ENCODE measurements around the gene CHGA. TPM values are rescaled to one million over a fixed set of nuclear protein-coding genes. Genes with fewer than 3 reads are reported as not detected.
A peak's percentile ranks its signal among the peaks of the same experiment; 100 is the strongest.

Gene CHGA
- total RNA-seq, 1 experiment from 2014 or later = 8.5 TPM

DNA sequence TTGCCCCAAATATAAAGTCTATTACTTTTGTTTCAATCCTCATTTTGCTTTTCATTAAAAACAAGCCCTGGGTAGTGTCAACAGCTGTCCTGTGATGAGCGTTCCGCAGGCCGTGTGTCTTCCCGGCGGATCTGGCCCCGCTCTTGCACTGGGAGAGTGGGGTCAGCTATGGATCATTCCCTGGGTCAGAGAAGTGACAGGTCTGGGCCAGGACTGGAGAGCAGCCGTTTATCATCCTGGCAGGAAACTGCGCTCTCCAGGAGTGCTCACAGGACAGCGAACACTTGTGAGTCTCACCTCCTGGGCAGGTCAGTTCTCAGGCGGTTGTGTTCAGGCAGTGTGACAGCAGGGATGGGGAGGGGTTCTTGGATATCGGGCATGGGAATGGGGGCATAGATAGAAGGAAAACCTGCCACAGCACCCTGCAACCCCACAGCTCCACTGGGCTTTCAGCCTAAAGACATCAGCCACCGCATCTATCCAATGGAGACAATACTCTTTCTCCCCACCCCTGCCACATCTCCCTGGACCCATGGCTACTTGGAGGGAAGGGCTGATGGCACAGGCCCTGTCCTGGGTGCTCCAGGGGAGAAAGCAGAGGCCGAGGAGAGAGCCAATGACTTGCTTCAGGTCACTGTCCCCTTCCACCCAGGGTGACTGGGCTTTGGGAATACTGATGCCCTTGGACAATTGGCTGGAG lies 47.8 kb upstream of the CHGA start:
- CTCF ChIA-PET = no interaction called here
- POLR2A ChIA-PET = no interaction called here
- no peak overlapping the region for H3K4me3 Mint-ChIP-seq
- no peak overlapping the region for H3K27ac Mint-ChIP-seq
- no peaks in the 10 kb centered on the region for H3K27me3 Mint-ChIP-seq (ENCODE audit: low read depth)
- peaks cover 19% of the 10 kb centered on the region for H3K4me1 Mint-ChIP-seq
- H3K36me3 Mint-ChIP-seq = no peaks in the 10 kb centered on the region
- DNase-seq (ENCODE audit: low spot score) = no peak
- ATAC-seq = peak; percentile 36; the same call in 1 of the 2 replicates
- no peaks in the 10 kb centered on the region for H3K9me3 Mint-ChIP-seq
- no peak for TF ChIP-seq JUN (CRISPR knock-in tag; IDR thresholded peaks at IDR 0.05)
- TF ChIP-seq, protein P1, sequence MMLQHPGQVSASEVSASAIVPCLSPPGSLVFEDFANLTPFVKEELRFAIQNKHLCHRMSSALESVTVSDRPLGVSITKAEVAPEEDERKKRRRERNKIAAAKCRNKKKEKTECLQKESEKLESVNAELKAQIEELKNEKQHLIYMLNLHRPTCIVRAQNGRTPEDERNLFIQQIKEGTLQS (CRISPR knock-in tag; conservative IDR thresholded peaks at IDR 0.05) = no peak
- no peak for TF ChIP-seq RORB (CRISPR knock-in tag; IDR thresholded peaks at IDR 0.05)
- TF ChIP-seq, protein P2, sequence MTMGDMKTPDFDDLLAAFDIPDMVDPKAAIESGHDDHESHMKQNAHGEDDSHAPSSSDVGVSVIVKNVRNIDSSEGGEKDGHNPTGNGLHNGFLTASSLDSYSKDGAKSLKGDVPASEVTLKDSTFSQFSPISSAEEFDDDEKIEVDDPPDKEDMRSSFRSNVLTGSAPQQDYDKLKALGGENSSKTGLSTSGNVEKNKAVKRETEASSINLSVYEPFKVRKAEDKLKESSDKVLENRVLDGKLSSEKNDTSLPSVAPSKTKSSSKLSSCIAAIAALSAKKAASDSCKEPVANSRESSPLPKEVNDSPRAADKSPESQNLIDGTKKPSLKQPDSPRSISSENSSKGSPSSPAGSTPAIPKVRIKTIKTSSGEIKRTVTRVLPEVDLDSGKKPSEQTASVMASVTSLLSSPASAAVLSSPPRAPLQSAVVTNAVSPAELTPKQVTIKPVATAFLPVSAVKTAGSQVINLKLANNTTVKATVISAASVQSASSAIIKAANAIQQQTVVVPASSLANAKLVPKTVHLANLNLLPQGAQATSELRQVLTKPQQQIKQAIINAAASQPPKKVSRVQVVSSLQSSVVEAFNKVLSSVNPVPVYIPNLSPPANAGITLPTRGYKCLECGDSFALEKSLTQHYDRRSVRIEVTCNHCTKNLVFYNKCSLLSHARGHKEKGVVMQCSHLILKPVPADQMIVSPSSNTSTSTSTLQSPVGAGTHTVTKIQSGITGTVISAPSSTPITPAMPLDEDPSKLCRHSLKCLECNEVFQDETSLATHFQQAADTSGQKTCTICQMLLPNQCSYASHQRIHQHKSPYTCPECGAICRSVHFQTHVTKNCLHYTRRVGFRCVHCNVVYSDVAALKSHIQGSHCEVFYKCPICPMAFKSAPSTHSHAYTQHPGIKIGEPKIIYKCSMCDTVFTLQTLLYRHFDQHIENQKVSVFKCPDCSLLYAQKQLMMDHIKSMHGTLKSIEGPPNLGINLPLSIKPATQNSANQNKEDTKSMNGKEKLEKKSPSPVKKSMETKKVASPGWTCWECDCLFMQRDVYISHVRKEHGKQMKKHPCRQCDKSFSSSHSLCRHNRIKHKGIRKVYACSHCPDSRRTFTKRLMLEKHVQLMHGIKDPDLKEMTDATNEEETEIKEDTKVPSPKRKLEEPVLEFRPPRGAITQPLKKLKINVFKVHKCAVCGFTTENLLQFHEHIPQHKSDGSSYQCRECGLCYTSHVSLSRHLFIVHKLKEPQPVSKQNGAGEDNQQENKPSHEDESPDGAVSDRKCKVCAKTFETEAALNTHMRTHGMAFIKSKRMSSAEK (CRISPR knock-in tag; IDR thresholded peaks at IDR 0.05; ENCODE audit: borderline replicate concordance) = no peak
- TF ChIP-seq MYBL2 (CRISPR knock-in tag; IDR thresholded peaks at IDR 0.05) = no peak
- no peak for TF ChIP-seq NFE2L1 (CRISPR knock-in tag; IDR thresholded peaks at IDR 0.05)
- TF ChIP-seq, protein P3, sequence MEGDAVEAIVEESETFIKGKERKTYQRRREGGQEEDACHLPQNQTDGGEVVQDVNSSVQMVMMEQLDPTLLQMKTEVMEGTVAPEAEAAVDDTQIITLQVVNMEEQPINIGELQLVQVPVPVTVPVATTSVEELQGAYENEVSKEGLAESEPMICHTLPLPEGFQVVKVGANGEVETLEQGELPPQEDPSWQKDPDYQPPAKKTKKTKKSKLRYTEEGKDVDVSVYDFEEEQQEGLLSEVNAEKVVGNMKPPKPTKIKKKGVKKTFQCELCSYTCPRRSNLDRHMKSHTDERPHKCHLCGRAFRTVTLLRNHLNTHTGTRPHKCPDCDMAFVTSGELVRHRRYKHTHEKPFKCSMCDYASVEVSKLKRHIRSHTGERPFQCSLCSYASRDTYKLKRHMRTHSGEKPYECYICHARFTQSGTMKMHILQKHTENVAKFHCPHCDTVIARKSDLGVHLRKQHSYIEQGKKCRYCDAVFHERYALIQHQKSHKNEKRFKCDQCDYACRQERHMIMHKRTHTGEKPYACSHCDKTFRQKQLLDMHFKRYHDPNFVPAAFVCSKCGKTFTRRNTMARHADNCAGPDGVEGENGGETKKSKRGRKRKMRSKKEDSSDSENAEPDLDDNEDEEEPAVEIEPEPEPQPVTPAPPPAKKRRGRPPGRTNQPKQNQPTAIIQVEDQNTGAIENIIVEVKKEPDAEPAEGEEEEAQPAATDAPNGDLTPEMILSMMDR (IDR thresholded peaks at IDR 0.05) = no peak
- no peak for TF ChIP-seq OVOL2 (CRISPR knock-in tag; IDR thresholded peaks at IDR 0.05; ENCODE audit: borderline replicate concordance)

DNA sequence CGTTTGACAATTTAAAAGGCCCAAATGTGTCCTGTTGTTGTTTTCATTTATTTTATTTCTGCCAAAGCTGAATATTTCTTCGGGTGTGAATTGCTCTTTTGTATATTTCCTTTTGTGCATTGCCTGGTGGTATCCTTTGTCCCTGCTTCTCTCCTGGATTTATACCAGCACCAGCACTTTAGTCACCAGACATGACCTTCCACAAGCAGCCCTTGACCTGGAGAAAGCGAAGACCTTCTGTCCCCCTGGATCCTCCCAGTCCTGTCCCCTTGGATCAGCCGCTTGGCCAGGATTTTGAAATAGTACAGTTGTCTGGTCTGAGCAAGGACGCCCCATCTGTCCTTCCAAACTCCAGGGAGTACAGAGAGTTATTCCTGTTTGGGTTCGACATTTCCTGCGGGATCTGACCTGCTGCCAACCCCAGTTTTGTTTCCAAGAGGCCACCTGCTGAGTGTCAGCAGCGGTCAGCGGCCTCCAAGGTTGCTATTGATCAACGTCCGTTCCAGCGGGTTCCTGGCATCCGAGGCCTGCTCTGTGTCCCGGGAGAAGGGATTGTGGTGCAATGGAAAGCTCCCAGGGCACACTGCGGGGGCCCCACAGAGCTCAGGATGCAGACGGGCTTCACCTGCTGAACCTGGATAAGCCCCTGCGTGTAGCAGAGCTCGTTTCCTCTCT lies 45.1 kb upstream of the CHGA start:
- H3K36me3 Mint-ChIP-seq = no peaks in the 10 kb centered on the region
- no peak overlapping the region for H3K4me3 Mint-ChIP-seq
- ATAC-seq (peak; percentile 62), DNase-seq (ENCODE audit: low spot score) (peak; percentile 54)
- ChIA-PET POLR2A (no interaction called here), CTCF (interaction anchor here (1.1 to 1.5 kb wide), 2 partner anchors 8 to 235 kb away, joined by 3 to 5 read pairs; no protein-coding TSS in a partner anchor)
- peaks cover 3% of the 10 kb centered on the region; the same call in 1 of the 2 replicates for H3K9me3 Mint-ChIP-seq
- peaks cover 4% of the 10 kb centered on the region for H3K27me3 Mint-ChIP-seq (ENCODE audit: low read depth)
- H3K27ac Mint-ChIP-seq = peak overlapping the region; percentile 69
- H3K4me1 Mint-ChIP-seq = peaks cover 22% of the 10 kb centered on the region
- no peak for TF ChIP-seq GTF2I (CRISPR knock-in tag; conservative IDR thresholded peaks at IDR 0.05)
- TF ChIP-seq, protein P4, sequence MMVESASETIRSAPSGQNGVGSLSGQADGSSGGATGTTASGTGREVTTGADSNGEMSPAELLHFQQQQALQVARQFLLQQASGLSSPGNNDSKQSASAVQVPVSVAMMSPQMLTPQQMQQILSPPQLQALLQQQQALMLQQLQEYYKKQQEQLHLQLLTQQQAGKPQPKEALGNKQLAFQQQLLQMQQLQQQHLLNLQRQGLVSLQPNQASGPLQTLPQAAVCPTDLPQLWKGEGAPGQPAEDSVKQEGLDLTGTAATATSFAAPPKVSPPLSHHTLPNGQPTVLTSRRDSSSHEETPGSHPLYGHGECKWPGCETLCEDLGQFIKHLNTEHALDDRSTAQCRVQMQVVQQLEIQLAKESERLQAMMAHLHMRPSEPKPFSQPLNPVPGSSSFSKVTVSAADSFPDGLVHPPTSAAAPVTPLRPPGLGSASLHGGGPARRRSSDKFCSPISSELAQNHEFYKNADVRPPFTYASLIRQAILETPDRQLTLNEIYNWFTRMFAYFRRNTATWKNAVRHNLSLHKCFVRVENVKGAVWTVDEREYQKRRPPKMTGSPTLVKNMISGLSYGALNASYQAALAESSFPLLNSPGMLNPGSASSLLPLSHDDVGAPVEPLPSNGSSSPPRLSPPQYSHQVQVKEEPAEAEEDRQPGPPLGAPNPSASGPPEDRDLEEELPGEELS (CRISPR knock-in tag; IDR thresholded peaks at IDR 0.05) = no peak
- 0 out of 2 replicates have a peak, but pooled peaks have one; percentile 17 for TF ChIP-seq FOXK1 (CRISPR knock-in tag; IDR thresholded peaks at IDR 0.05)
- no peak for TF ChIP-seq ZNF396 (CRISPR knock-in tag; IDR thresholded peaks at IDR 0.05; ENCODE audit: borderline replicate concordance)
- no peak for TF ChIP-seq FOXJ3 (CRISPR knock-in tag; IDR thresholded peaks at IDR 0.05; ENCODE audit: borderline replicate concordance)
- TF ChIP-seq, protein P5, sequence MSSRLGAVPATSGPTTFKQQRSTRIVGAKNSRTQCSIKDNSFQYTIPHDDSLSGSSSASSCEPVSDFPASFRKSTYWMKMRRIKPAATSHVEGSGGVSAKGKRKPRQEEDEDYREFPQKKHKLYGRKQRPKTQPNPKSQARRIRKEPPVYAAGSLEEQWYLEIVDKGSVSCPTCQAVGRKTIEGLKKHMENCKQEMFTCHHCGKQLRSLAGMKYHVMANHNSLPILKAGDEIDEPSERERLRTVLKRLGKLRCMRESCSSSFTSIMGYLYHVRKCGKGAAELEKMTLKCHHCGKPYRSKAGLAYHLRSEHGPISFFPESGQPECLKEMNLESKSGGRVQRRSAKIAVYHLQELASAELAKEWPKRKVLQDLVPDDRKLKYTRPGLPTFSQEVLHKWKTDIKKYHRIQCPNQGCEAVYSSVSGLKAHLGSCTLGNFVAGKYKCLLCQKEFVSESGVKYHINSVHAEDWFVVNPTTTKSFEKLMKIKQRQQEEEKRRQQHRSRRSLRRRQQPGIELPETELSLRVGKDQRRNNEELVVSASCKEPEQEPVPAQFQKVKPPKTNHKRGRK (CRISPR knock-in tag; IDR thresholded peaks at IDR 0.05; ENCODE audit: borderline replicate concordance) = no peak
- no peak for TF ChIP-seq TEAD1 (CRISPR knock-in tag; IDR thresholded peaks at IDR 0.05)
- TF ChIP-seq ZNF423 (CRISPR knock-in tag; IDR thresholded peaks at IDR 0.05) = peak; percentile 78
- no peak for TF ChIP-seq CBFB (CRISPR knock-in tag; IDR thresholded peaks at IDR 0.05; ENCODE audit: low read depth)
- TF ChIP-seq GABPB1 (CRISPR knock-in tag; IDR thresholded peaks at IDR 0.05) = peak; percentile 44; the same call in 1 of the 2 replicates
- no peak for TF ChIP-seq JAZF1 (CRISPR knock-in tag; IDR thresholded peaks at IDR 0.05)
- TF ChIP-seq, protein P6, sequence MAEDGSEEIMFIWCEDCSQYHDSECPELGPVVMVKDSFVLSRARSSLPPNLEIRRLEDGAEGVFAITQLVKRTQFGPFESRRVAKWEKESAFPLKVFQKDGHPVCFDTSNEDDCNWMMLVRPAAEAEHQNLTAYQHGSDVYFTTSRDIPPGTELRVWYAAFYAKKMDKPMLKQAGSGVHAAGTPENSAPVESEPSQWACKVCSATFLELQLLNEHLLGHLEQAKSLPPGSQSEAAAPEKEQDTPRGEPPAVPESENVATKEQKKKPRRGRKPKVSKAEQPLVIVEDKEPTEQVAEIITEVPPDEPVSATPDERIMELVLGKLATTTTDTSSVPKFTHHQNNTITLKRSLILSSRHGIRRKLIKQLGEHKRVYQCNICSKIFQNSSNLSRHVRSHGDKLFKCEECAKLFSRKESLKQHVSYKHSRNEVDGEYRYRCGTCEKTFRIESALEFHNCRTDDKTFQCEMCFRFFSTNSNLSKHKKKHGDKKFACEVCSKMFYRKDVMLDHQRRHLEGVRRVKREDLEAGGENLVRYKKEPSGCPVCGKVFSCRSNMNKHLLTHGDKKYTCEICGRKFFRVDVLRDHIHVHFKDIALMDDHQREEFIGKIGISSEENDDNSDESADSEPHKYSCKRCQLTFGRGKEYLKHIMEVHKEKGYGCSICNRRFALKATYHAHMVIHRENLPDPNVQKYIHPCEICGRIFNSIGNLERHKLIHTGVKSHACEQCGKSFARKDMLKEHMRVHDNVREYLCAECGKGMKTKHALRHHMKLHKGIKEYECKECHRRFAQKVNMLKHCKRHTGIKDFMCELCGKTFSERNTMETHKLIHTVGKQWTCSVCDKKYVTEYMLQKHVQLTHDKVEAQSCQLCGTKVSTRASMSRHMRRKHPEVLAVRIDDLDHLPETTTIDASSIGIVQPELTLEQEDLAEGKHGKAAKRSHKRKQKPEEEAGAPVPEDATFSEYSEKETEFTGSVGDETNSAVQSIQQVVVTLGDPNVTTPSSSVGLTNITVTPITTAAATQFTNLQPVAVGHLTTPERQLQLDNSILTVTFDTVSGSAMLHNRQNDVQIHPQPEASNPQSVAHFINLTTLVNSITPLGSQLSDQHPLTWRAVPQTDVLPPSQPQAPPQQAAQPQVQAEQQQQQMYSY (CRISPR knock-in tag; IDR thresholded peaks at IDR 0.05) = no peak
